Measurements from ENCODE around the gene PDRG1.

Gene PDRG1

DNA sequence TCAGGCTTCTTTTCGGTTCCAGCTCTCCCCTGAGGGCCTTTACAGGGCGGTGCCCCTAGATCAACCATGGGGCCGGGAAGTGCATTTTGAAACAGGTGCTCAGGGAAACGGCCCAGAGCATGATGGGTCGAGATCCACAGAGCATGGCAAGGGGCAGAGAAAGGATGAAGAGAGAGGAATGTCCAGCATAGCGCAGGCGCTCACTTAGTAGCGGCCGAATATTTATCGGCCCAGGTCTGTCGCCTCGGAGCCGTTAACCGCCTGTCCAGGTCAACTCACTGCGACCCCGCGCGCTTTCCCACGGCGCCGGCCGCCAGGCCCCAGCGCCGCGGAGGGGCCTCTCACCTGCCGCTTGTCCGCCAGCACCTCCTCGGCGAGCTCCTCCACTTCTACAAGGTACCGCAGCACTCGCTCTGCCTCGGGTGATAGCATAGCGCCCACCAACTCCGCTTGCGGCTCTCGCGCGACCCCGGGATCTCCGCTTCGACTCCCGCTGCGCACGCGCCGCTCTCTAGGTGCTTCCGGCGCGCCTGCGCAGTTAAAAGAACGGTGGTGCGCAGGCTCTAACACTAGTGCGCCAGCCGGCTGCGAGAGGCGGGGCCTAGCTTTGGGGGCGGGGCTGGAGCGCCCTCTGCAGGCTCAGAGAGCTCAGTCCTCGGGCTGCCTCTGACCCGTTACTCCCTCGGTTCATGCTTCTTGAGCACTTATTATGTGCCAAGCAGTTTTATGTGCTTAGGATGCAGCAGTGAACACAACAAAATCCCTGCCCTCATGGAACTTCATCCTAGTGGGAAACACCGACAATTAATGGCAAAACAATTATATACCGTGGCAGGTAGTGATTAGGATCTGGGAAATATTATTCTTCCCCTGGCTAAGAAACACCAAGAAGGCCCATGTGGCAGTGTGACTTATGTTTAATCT, at the start of gene PDRG1:
Gene PDRG1, minus strand, starts transcription at position 517 of the 924 bp plus-strand sequence. Its CDS starts 85 bp downstream, at position 432.
- peak; percentile 96 to 97 for DNase-seq

GRCh38 chr20:31998246-31998645, 46.4 kb upstream of the PDRG1 start:
- no peak for DNase-seq

DNA sequence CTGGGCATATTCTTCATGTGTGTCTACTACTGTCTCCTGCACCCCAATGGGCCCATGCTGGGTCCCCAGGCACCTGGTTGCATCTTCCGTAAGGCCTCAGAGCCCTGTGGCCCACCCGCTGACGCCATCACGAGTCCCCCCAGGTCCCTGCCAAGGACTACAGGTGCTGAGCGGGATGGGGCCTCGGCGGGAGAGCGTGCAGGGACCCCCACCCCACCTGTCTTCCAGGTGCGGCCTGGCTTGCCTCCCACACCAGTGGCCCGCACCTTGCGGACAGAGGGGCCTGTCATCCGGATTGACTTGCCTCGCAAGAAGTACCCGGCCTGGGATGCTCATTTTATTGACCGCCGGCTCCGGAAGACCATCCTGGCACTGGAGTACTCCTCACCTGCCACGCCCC, 45.1 kb upstream of the PDRG1 start:
- DNase-seq: no peak

DNA sequence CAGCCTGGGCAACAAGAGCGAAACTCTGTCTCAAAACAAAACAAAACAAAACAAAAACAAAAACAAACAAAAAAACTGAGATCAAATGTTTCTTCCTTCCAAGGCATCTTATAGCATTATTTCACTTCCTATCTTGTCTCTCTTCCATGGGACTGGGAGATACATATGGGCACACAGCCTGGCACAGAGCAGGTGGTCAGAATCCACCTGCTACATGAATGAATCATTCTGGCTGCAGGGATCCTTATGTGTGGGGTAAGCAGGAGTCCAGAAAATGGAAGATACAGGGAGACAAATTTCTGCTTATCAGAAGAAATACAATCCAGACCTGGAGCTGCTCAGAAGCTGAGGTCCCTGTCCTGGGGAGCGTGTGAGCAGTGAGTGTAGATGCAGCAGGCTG, 40.2 kb upstream of the PDRG1 start:
- no peak for DNase-seq

DNA sequence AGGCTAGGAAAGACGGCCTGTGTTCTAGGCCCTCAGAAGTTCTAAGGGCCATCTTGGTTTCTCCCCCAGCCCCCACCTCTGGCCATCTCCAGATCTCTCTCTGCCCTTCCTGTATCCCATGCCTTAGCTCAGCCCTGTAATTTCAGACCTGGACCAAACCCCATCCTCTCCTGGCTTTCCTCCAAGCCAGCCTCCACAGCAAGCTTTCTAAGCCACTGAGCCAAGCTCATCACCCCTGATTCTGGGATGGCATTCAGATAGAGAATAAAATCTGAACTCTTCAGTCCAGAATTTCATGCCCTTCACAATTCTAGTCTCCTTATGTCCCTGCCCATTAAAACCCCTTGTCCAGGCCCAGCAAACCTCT, 39.5 kb upstream of the PDRG1 start:
- DNase-seq: no peak

DNA sequence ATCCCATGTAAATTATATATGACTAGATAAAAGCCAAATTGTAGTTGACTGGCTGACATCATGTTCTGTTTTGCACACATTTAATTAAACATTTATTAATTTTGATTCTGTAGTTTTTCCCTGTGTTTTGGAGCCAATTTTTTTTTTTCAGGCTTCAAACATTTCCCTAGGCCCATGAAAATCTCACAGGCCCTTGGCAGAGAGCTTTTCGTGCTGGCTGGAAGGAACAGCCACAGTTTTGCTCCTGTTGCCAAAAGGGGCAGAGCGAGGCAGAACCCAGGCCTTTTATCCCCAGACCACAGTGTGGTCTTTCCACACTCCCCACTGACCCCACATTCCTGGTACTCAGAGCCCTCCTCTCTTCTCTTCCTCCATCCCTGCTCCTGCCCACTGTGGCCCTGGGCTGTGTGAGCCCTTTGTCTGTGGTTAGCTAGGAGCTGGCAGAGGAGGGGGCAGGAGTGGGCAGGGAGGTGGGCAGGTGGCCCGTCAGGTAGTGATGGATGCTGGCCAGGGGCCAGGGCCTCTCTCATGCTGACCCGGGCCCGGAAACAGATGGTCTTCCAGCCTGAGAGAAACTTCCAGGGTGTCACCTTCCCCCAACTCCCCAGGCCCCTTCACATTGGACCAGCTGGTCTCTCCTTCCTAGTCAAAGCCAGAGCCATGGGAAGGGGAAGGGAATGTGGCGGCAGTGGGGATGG, 38.9 kb upstream of the PDRG1 start:
- no peak for DNase-seq

DNA sequence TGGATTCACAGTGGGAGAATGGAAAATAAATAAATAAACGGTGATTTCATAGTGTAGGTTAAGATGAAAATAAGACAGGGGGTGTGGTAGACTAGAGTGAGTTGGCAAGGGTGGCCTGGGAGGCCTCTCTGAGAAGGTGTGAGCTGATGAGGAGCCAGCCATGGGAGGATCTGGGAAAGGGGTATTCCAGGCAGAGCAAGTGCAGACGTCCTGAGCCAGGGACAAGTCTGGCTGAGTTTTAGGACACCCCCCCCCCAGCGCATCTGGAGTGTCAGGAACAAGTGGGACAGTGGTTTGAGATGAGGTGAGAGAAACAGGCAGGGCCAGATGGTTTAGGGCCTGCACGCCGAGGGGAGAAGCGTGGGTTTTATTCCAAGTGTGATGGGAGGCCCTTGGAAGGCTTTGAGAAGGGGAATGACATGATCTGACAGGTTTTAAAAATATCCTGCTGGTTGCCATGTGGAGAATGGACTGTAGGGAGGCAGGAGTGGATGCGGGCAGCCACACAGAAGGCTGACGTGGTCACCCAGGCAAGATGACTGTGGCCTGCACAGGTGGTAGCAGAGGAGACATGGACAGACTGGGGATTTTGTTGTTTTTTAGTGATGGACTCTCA, 37.3 kb upstream of the PDRG1 start:
- no peak for DNase-seq

DNA sequence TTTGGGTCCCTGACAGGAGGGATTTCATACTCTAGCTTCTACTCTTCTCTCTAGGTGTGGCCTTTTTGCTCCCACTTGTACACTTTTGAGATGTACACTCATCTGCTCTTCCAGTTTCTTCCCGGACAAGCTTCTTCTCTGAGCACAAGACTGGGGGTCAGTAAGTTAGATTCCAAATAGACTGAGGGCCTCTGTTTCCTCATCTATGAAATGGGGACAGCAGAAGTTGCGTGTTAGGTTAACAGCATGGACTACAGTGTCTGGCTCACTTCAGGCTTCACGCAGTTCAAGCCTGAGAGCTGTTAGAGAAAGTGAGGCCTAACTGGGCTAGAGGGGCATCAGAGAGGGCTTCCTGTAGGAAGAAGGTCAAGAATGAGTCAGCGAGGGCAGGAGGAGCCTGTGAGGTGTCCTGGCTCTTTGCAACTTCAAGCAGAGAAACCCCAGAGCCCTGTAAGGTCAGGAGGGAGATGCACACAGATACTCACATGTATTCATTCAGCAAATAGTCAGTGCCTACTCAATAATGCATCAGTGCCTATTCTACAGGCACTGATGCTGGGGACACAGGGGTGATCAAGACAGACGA, 36.7 kb upstream of the PDRG1 start:
- no peak for DNase-seq

GRCh38 chr20:31987744-31988143, 35.9 kb upstream of the PDRG1 start:
- no peak for DNase-seq

GRCh38 chr20:31984981-31985471, 33.2 kb upstream of the PDRG1 start:
- DNase-seq: no peak

- DNase-seq: no peak
Measured at GRCh38 chr20:31981784-31982183, 29.9 kb upstream of the PDRG1 start.

- no peak for DNase-seq
Measured at GRCh38 chr20:31979713-31980426, 28.0 kb upstream of the PDRG1 start.

DNA sequence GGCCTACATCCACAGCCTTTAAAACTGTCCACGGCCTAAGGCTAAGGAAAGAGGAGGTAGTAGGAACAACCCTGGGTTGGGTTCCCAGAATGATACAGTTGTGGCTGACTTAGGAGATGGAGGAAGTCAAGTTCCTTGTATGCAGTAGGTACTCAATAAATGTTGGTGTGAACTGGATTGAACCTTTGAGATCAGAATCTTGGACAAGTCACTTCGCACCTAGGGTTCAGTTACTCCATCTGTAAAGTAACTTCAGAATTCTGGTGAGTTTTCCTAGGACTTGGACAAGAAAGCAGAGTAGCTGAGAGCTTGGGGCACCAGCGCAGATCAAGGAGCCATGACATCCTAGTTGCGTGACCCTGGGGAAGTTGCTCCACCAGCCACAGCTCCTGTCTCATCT, 25.2 kb upstream of the PDRG1 start:
- DNase-seq: no peak

DNA sequence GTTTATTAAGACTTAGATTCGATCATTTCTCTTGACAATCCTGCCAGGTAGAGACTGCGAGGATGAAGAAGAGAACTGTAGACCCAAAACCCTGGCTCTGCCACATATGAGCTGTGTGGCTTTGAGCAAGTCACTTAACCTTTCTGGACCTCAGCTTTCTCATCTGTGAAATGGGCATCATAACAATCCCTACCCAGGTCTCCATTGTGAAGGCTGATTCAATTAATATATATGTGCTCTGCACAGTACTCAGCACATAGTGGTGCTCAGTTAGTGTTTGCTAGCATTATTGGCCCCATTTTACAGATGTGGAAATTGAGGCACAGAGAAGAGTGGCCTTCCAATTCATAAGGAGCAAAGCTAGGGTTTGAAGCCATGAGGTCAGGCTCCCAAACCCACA, 24.0 kb upstream of the PDRG1 start:
- DNase-seq: no peak

DNA sequence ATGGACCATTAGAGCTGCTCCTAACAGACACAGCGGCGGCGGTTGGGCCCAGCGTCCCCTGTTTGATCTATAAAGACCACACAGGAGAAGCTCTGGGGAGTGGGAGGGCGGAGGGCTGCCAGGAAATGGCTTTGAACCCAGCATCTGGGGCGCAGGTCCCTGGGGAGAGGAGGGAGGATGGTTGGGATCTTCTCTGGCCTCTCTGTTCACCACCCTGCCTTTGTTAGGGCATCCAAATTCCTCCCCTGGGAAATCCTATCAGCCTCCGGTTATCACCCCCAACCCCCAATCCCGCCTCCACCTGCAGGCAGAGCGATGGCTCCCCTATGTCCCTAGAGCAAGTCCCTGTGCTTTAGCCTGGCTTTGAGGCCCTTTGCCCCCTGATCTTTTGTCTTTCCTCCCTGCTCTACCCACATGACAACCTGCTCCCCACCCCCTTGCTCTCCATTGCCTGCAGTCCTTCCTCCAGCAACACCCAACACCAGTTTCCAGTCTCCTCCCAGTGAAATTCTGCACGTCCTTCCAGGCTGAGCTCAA, 23.2 kb upstream of the PDRG1 start:
- DNase-seq: no peak

DNA sequence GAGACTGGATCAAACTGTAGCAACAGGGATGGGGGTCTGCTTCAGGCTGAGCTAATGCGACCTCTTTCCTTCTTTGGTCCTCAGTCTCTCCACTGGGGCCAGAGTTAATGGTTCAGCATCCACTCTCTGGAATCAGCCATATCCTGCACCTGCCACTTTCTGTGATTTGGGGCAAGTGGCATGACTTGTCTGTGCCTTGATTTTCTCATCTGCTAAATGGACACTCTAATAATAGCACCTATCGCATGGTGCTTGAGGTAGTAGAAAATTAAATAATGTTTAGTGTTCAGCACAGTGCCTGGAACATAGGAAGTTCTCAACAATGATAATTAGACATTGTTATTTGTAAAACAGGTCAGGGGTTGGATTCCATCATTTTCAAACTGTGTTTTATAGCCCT, 22.4 kb upstream of the PDRG1 start:
- no peak for DNase-seq

GRCh38 chr20:31972471-31973021, 20.7 kb upstream of the PDRG1 start:
- DNase-seq: no peak

DNA sequence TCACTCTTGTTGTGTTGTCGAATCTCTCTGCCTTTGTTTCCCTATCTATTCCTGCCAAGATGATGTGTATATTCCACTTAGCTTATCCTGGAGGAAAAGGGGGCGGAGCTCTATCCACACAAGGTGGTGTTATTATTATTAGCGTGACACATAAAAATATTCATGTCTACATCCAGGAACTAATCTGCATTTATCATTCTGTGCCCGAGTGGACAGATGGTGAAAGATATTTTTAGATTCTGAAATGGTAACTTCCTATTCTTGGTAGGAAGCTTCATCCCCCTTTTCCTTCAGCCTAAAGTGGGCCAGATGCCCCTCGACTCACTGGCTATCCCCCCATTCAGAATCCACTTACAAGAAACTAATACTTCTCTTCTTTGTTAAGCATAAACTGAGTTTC, 18.1 kb upstream of the PDRG1 start:
- no peak for DNase-seq

DNA sequence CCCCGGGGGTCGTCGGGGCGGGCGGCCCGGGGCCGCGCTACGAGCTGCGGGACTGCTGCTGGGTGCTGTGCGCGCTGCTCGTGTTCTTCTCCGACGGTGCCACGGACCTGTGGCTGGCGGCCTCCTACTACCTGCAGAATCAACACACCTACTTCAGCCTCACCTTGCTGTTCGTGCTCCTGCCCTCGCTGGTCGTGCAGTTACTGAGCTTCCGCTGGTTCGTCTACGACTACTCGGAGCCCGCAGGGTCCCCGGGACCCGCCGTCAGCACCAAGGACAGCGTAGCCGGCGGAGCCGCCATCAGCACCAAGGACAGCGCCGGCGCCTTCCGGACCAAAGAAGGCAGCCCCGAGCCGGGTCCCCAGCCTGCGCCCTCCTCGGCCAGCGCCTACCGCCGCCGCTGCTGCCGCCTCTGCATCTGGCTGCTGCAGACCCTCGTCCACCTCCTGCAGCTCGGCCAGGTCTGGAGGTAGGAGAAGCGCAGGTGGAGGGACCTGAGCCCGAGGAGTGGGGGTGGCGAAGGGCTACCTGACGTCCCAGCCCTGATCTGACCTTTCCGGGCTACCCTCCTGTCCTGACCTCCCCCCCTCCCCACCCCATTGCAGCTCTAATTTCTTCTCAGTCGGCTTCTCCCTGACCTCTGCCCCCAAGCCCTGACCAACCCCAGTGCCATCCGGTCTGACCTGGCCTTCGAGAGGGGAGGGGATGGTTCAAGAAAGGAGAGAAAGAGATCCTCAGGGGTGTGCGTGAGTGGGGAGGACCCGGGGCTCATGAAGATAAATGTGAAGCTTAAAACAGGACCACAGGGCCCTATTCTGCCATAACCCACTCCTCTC, 16.7 kb upstream of the PDRG1 start:
- peak; percentile 74 to 79 for DNase-seq

GRCh38 chr20:31967830-31968249, 16.0 kb upstream of the PDRG1 start, which contains the start of gene XKR7:
TSS of gene XKR7 (plus strand) at chr20:31968151. CDS start at chr20:31968176, 25 bp downstream.
- DNase-seq: peak; percentile 6 to 38

All from CD4-positive, alpha-beta T cell treated with Interleukin-1 beta for 1 hour (primary cell).